ENCODE results near the gene ZDHHC11B. TPM values are rescaled to one million over a fixed set of nuclear protein-coding genes. Genes with fewer than 3 reads are reported as not detected.

The ZDHHC11B gene
- 1.1 to 1.7 TPM (median 1.3 TPM) in 5 replicates for total RNA-seq (2022; extraction: Qiagen RNA extraction; ENCODE audit: low read depth)

GRCh38 chr5:784428-785177 is at the start of gene ZDHHC11B:
Gene ZDHHC11B (minus strand): TSS chr5:784729. CDS start chr5:766919, 17,810 bp downstream.

GRCh38 chr5:693271-694041 is 91.1 kb downstream of the ZDHHC11B start, which contains the start of gene TPPP:
Gene TPPP (minus strand): TSS chr5:693352. CDS start chr5:678060, 15,292 bp downstream.

Other genes starting within 250 kb of the ZDHHC11B start
- 8.1 to 11.4 TPM (median 9.8 TPM) in 5 replicates for gene CEP72, start 172.4 kb downstream of the ZDHHC11B start, total RNA-seq (2022; extraction: Qiagen RNA extraction; ENCODE audit: low read depth)
- 4.2 to 5.8 TPM (median 5.6 TPM) in 5 replicates for gene TPPP, start 91.4 kb downstream of the ZDHHC11B start, total RNA-seq (2022; extraction: Qiagen RNA extraction; ENCODE audit: low read depth)
- 10.0 to 18.7 TPM (median 16.9 TPM) in 5 replicates for gene ZDHHC11, start 66.3 kb upstream of the ZDHHC11B start, total RNA-seq (2022; extraction: Qiagen RNA extraction; ENCODE audit: low read depth)
- gene BRD9, start 108.1 kb upstream of the ZDHHC11B start, total RNA-seq (2022; extraction: Qiagen RNA extraction; ENCODE audit: low read depth): 36.3 to 40.5 TPM (median 39.2 TPM) in 5 replicates
- 60.8 to 66.9 TPM (median 66.4 TPM) in 5 replicates for gene TRIP13, start 108.2 kb upstream of the ZDHHC11B start, total RNA-seq (2022; extraction: Qiagen RNA extraction; ENCODE audit: low read depth)
- gene NKD2, start 224.1 kb upstream of the ZDHHC11B start, total RNA-seq (2022; extraction: Qiagen RNA extraction; ENCODE audit: low read depth): 8.7 to 14.0 TPM (median 12.2 TPM) in 5 replicates

Data from A549 treated with RU486 at 1 μM for 4 hours (cell line).